ENCODE data around the gene ARGFX.

The ARGFX gene

GRCh38 chr3:121606106-121606505 lies 38.4 kb downstream of the ARGFX start:
- no peak overlapping the region for H3K27ac ChIP-seq
- no peak for DNase-seq
- H3K36me3 ChIP-seq (replicated peaks), result no peaks in the 10 kb centered on the region
- no peak overlapping the region for H3K4me3 ChIP-seq (ENCODE audit: low read depth, low read length)
- in situ Hi-C loops (cut with HindIII; ENCODE audit: low pct_ligation_motif_present, low sequenced_read_pairs), result no loop called here
- H3K27me3 ChIP-seq (replicated peaks), result no peaks in the 10 kb centered on the region
- TF ChIP-seq CTCF (IDR thresholded peaks at IDR 0.05; ENCODE audit: low read depth, low read length, missing control alignments), result no peak
